ENCODE results near the gene HDGFL3. TPM values are rescaled to one million over a fixed set of nuclear protein-coding genes. Genes with fewer than 3 reads are reported as not detected.
A peak's percentile ranks its signal among the peaks of the same experiment; 100 is the strongest.
"Not testable (repeated sequence)": the region's sequence is repeated elsewhere in the genome, so short reads cannot be mapped to it uniquely, and the experiment has no call there.

The HDGFL3 gene
- total and polyA plus RNA-seq, 12 donors, result 9.3 to 43.2 (median 38.3) TPM

GRCh38 chr15:83092309-83092976 is 115.2 kb downstream of the HDGFL3 start:
- H3K9me3 ChIP-seq, result peaks cover 0 to 5% (median 0%) of the 10 kb centered on the region in 11 donors
- no peak overlapping the region for H3K4me3 ChIP-seq
- DNase-seq (peak in 1 of 2 donors; percentile 28), ATAC-seq (peak; percentile 43 to 88 (median 84))
- TF ChIP-seq CTCF (IDR thresholded peaks at IDR 0.05), result no peak
- peaks cover 0 to 15% (median 5%) of the 10 kb centered on the region in 9 donors for H3K4me1 ChIP-seq
- WGBS, 2 donors, result 48 to 54% methylated on average over 4 of the region's 4 CpGs
- H3K36me3 ChIP-seq, result no peaks in the 10 kb centered on the region
- peak overlapping the region in 4 of 10 donors; percentile 10 to 69 (median 30) for H3K27ac ChIP-seq
- H3K27me3 ChIP-seq, result no peaks in the 10 kb centered on the region
- intact Hi-C loops (cut with DNase I), result no loop called here

DNA sequence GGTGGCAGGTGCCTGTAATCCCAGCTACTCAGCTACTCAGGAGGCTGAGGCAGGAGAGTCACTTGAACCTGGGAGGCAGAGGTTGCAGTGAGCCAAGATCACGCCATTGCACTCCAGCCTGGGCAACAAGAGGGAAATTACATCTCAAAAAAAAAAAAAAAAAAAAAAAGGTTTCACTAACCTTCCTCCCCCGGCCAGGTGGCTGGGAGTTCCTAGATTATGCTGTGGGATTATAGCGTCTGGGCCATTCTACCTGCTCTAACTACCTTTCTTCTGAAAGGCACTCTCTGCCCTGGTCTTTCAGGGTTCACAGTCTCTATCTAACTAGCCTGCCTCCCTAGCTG is 115.7 kb downstream of the HDGFL3 start:
- H3K27ac ChIP-seq, result peak overlapping the region in 4 of 10 donors; percentile 1 to 69 (median 28)

GRCh38 chr15:83090465-83090864 is 117.2 kb downstream of the HDGFL3 start:
- H3K27me3 ChIP-seq, result no peaks in the 10 kb centered on the region
- DNase-seq (no peak), ATAC-seq (no peak)
- peaks cover 0 to 15% (median 5%) of the 10 kb centered on the region in 9 donors for H3K4me1 ChIP-seq
- WGBS, 2 donors, result 37 to 43% methylated on average over 4 of the region's 4 CpGs
- H3K36me3 ChIP-seq, result no peaks in the 10 kb centered on the region
- no peak overlapping the region for H3K4me3 ChIP-seq
- no peak for TF ChIP-seq CTCF (IDR thresholded peaks at IDR 0.05)
- H3K27ac ChIP-seq, result no peak overlapping the region
- no peaks in the 10 kb centered on the region for H3K9me3 ChIP-seq
- intact Hi-C loops (cut with DNase I), result no loop called here

More for the DNA sequence above, 115.7 kb downstream of the HDGFL3 start:
- H3K9me3 ChIP-seq; intact Hi-C loops (cut with DNase I); ATAC-seq; H3K4me3 ChIP-seq; H3K27me3 ChIP-seq; H3K36me3 ChIP-seq; DNase-seq: not testable (repeated sequence)
- peaks cover 0 to 15% (median 5%) of the 10 kb centered on the region in 9 donors for H3K4me1 ChIP-seq
- WGBS, 2 donors, result 91 to 96% methylated on average over 3 of the region's 3 CpGs

DNA sequence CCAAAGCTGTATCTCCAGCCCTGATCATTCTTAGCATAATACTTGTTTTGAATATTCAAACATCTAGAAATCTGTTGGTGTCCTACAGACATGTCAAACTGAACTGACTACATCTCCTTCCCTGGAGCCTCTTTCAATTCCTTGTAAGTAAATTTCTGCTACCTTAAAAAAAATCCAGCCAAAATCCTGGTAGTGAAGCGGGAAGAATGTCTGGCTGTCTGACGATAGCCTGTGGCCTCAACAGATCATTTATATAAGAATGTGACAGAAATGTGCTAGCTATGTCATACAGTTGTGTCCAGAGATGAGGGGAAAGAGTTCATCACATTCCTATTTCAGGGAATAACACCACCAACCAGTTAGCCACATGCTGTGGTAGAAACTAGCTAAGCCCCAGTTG is 118.7 kb downstream of the HDGFL3 start:
- Histone ChIP-seq H3K36me3 (no peaks in the 10 kb centered on the region), H3K4me3 (no peak overlapping the region), H3K4me1 (peaks cover 0 to 15% (median 5%) of the 10 kb centered on the region in 9 donors), H3K27ac (no peak overlapping the region), H3K9me3 (no peaks in the 10 kb centered on the region), H3K27me3 (no peaks in the 10 kb centered on the region)
- TF ChIP-seq CTCF (IDR thresholded peaks at IDR 0.05), result no peak
- 79 to 85% methylated on average over 2 of the region's 2 CpGs for WGBS, 2 donors
- DNase-seq (no peak), ATAC-seq (no peak)
- intact Hi-C loops (cut with DNase I), result no loop called here

- ATAC-seq (no peak), DNase-seq (no peak)
- intact Hi-C loops (cut with DNase I), result no loop called here
- 61 to 63% methylated on average over 2 of the region's 2 CpGs for WGBS, 2 donors
- no peak for TF ChIP-seq CTCF (IDR thresholded peaks at IDR 0.05)
- Histone ChIP-seq H3K27me3 (peaks cover 0 to 3% (median 0%) of the 10 kb centered on the region in 7 donors), H3K4me1 (peaks cover 0 to 8% (median 4%) of the 10 kb centered on the region in 9 donors), H3K27ac (no peak overlapping the region), H3K9me3 (no peaks in the 10 kb centered on the region), H3K36me3 (no peaks in the 10 kb centered on the region), H3K4me3 (no peak overlapping the region)
Observed at GRCh38 chr15:83087576-83087975, 120.0 kb downstream of the HDGFL3 start.

- H3K9me3 ChIP-seq; H3K27ac ChIP-seq; DNase-seq; H3K4me1 ChIP-seq; H3K4me3 ChIP-seq; H3K27me3 ChIP-seq; H3K36me3 ChIP-seq; ATAC-seq; intact Hi-C loops (cut with DNase I): not testable (repeated sequence)
- 87 to 92% methylated on average over 8 of the region's 8 CpGs for WGBS, 2 donors
Observed at GRCh38 chr15:83085864-83086552, 121.6 kb downstream of the HDGFL3 start.

All from heart right ventricle (tissue), 16 donors.